ENCODE data around the gene OR5P2. TPM values are rescaled to one million over a fixed set of nuclear protein-coding genes. Genes with fewer than 3 reads are reported as not detected.

Gene OR5P2
- total RNA-seq (ENCODE audit: unreplicated experiment) = 0.26 TPM
- long read RNA-seq = 0 reads

DNA sequence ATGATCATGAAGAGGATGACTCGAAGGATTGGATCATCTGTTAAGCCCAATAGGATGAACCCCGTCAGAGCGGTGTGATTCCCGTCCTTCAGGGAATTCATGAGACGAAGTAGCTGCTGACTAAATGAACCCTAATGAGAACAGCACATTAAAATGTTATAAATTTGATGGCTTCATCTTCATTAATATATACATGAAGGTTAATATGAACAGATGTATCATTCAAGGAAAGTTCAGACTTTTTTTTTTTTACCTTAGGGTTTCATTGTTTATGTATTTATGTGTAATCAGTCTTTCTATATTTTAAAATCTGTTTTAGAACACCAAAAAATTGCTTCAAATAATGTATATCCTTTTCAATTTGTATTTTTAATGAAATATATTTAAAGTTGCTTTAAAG, at the start of gene OR5P2:
OR5P2 (minus strand) TSS at position 101 of the 400 bp plus-strand sequence; CDS start at position 101, 0 bp downstream.
- Mint-ChIP-seq H3K36me3 (ENCODE audit: low read depth, unreplicated experiment) (no peaks in the 10 kb centered on the region), H3K27ac (ENCODE audit: unreplicated experiment) (no peak within 1 kb of the TSS)

DNA sequence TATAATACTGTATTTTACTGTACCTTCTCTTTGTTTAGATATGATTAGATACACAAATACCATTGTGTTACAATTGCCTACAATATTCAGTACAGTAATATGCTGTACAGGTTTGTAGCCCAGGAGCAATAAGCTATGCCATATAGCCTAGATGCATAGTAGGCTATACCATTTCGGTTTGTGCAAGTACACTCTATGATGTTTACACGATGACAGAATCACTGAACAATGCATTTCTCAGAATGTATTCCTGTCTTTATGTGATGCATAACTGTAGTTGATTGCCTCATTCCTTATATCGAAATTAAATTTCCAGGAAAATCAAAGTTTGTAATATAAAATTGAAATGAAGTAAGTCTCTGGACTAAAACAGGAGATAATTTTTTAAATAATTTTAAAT, 49.3 kb upstream of the OR5P2 start:
- Mint-ChIP-seq H3K27me3 (ENCODE audit: unreplicated experiment) (peaks cover 3% of the 10 kb centered on the region), H3K4me3 (ENCODE audit: unreplicated experiment) (no peak overlapping the region), H3K4me1 (ENCODE audit: unreplicated experiment) (no peaks in the 10 kb centered on the region), H3K36me3 (ENCODE audit: low read depth, unreplicated experiment) (no peaks in the 10 kb centered on the region), H3K27ac (ENCODE audit: unreplicated experiment) (no peak overlapping the region), H3K9me3 (ENCODE audit: unreplicated experiment) (no peaks in the 10 kb centered on the region)
- TF ChIP-seq, protein P1, sequence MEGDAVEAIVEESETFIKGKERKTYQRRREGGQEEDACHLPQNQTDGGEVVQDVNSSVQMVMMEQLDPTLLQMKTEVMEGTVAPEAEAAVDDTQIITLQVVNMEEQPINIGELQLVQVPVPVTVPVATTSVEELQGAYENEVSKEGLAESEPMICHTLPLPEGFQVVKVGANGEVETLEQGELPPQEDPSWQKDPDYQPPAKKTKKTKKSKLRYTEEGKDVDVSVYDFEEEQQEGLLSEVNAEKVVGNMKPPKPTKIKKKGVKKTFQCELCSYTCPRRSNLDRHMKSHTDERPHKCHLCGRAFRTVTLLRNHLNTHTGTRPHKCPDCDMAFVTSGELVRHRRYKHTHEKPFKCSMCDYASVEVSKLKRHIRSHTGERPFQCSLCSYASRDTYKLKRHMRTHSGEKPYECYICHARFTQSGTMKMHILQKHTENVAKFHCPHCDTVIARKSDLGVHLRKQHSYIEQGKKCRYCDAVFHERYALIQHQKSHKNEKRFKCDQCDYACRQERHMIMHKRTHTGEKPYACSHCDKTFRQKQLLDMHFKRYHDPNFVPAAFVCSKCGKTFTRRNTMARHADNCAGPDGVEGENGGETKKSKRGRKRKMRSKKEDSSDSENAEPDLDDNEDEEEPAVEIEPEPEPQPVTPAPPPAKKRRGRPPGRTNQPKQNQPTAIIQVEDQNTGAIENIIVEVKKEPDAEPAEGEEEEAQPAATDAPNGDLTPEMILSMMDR (IDR thresholded peaks at IDR 0.05; ENCODE audit: unreplicated experiment) = no peak
- no peak for DNase-seq (ENCODE audit: low spot score)

More for the DNA sequence above, at the start of gene OR5P2:
- no peak for DNase-seq (ENCODE audit: low spot score)
- H3K9me3 Mint-ChIP-seq (ENCODE audit: unreplicated experiment) = no peaks in the 10 kb centered on the region
- H3K27me3 Mint-ChIP-seq (ENCODE audit: unreplicated experiment) = no peaks in the 10 kb centered on the region
- TF ChIP-seq, protein P1 (IDR thresholded peaks at IDR 0.05; ENCODE audit: unreplicated experiment) = no peak
- H3K4me1 Mint-ChIP-seq (ENCODE audit: unreplicated experiment) = peaks cover 11% of the 10 kb centered on the region
- no peak within 1 kb of the TSS for H3K4me3 Mint-ChIP-seq (ENCODE audit: unreplicated experiment)

DNA sequence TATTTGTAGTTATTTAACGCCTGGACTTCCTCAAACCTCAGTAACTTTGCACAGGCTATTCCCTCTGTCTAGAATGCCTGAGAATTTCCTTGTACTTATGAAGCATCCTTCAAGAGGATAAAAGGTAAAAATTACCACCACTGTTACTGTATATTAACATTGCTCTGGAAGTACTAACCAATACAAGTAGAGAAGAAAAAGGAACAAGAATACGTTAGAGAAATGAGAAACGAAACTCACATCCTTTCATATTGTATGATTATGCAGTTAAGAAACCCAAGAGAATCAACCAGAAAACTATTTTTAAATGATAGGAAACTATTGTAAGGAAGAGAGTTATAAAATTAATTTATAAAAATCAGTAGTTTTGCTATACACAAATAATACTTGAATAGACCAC, 48.2 kb upstream of the OR5P2 start:
- no peaks in the 10 kb centered on the region for H3K36me3 Mint-ChIP-seq (ENCODE audit: low read depth, unreplicated experiment)
- DNase-seq (ENCODE audit: low spot score) = no peak
- TF ChIP-seq, protein P1 (IDR thresholded peaks at IDR 0.05; ENCODE audit: unreplicated experiment) = no peak
- H3K27ac Mint-ChIP-seq (ENCODE audit: unreplicated experiment) = no peak overlapping the region
- no peaks in the 10 kb centered on the region for H3K9me3 Mint-ChIP-seq (ENCODE audit: unreplicated experiment)
- H3K4me1 Mint-ChIP-seq (ENCODE audit: unreplicated experiment) = no peaks in the 10 kb centered on the region
- peaks cover 3% of the 10 kb centered on the region for H3K27me3 Mint-ChIP-seq (ENCODE audit: unreplicated experiment)
- H3K4me3 Mint-ChIP-seq (ENCODE audit: unreplicated experiment) = no peak overlapping the region

DNA sequence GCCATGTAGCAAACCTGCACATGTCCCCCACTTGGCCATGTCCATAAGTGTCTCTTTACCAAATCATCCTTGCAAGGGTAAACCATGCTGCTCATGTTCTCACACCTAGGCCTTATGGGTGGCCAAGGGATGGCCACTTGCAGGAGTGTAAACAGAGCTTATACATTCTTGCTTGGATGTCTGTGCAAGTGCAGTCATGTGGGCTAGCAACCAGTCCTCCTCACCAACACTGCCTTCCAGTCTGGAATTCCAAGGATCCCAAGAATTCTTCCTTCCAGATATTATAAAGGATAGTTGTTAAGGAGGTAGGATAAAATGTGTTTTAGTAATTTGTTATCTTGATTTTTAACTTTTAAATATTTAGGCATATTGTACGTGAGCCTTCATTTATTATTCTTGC, 47.8 kb upstream of the OR5P2 start:
- TF ChIP-seq, protein P1 (IDR thresholded peaks at IDR 0.05; ENCODE audit: unreplicated experiment) = no peak
- Mint-ChIP-seq H3K4me3 (ENCODE audit: unreplicated experiment) (no peak overlapping the region), H3K27ac (ENCODE audit: unreplicated experiment) (no peak overlapping the region), H3K4me1 (ENCODE audit: unreplicated experiment) (no peaks in the 10 kb centered on the region), H3K36me3 (ENCODE audit: low read depth, unreplicated experiment) (no peaks in the 10 kb centered on the region), H3K27me3 (ENCODE audit: unreplicated experiment) (peaks cover 3% of the 10 kb centered on the region), H3K9me3 (ENCODE audit: unreplicated experiment) (no peaks in the 10 kb centered on the region)
- no peak for DNase-seq (ENCODE audit: low spot score)

GRCh38 chr11:7840578-7840977, 43.8 kb upstream of the OR5P2 start:
- peaks cover 3% of the 10 kb centered on the region for H3K27me3 Mint-ChIP-seq (ENCODE audit: unreplicated experiment)
- H3K36me3 Mint-ChIP-seq (ENCODE audit: low read depth, unreplicated experiment) = no peaks in the 10 kb centered on the region
- no peak overlapping the region for H3K27ac Mint-ChIP-seq (ENCODE audit: unreplicated experiment)
- H3K4me3 Mint-ChIP-seq (ENCODE audit: unreplicated experiment) = no peak overlapping the region
- DNase-seq (ENCODE audit: low spot score) = no peak
- no peaks in the 10 kb centered on the region for H3K4me1 Mint-ChIP-seq (ENCODE audit: unreplicated experiment)
- TF ChIP-seq, protein P1 (IDR thresholded peaks at IDR 0.05; ENCODE audit: unreplicated experiment) = no peak
- H3K9me3 Mint-ChIP-seq (ENCODE audit: unreplicated experiment) = no peaks in the 10 kb centered on the region
